HEK293 (cell line): Measurements from ENCODE around the gene OR52K1.

Experiments
- CTCF ChIA-PET: fragments of 350-600 bp; formaldehyde crosslinking; extraction: SDS; loops from one replicate; lab custom pipeline; 2021; ENCODE audit warnings: antibody characterized with exemption; lab: Yijun Ruan, JAX
- POLR2A ChIA-PET: fragments of 300-600 bp; formaldehyde crosslinking; extraction: SDS; loops from one replicate; lab custom pipeline; 2020; ENCODE audit warnings: antibody characterized with exemption, inconsistent platforms; lab: Yijun Ruan, JAX
- H3K27ac ChIP-seq: fragments of 200-500 bp; sonication (Bioruptor generic); 2 replicates; pipeline ENCODE4 v1.5.1; 2014; ENCODE audit warnings: low read depth, low read length, control low read depth, inconsistent platforms; ENCODE audit errors: extremely low read depth
- H3K36me3 ChIP-seq, 2 experiments: fragments of 200-500 bp in 1 of 2; sonication (Bioruptor generic) in 1 of 2; 1 replicate in 1 of 2; 2 replicates in 1 of 2; pipeline ENCODE4 v1.5.1; 2014 to 2017; ENCODE audit warnings: inconsistent platforms in 2 of 2, low read length in 2 of 2; ENCODE audit not compliant: control insufficient read depth in 2 of 2, insufficient read depth in 1 of 2
- H3K4me1 ChIP-seq: fragments of 200-500 bp; sonication (Bioruptor generic); 2 replicates; pipeline ENCODE4 v1.5.1; 2014; ENCODE audit warnings: mild to moderate bottlenecking, low read length, inconsistent platforms; ENCODE audit not compliant: control insufficient read depth, insufficient read depth
- H3K4me3 ChIP-seq: 2 replicates; pipeline ENCODE4 v1.5.1; 2011; ENCODE audit warnings: low read depth, mild to moderate bottlenecking, control low read depth, low read length, moderate library complexity
- H3K9me3 ChIP-seq: fragments of 200-500 bp; sonication (Bioruptor generic); 2 replicates; pipeline ENCODE4 v1.5.1; 2014; ENCODE audit warnings: low read depth, low read length, inconsistent platforms; ENCODE audit not compliant: control insufficient read depth, insufficient read depth
- BCL11B ChIP-seq: fragments of 450-650 bp; formaldehyde crosslinking; IDR thresholded peaks from 2 replicates; pipeline ENCODE4 v1.5.1; 2016; ENCODE audit warnings: low read depth, missing biosample characterization, missing genetic modification characterization
- PATZ1 ChIP-seq: fragments of 450-650 bp; formaldehyde crosslinking; IDR thresholded peaks from 2 replicates; pipeline ENCODE4 v1.5.1; 2016; ENCODE audit warnings: missing biosample characterization, missing genetic modification characterization
- REST ChIP-seq: fragments of 450-650 bp; formaldehyde crosslinking; IDR thresholded peaks from 2 replicates; pipeline ENCODE4 v1.5.1; 2016; ENCODE audit warnings: missing biosample characterization, missing genetic modification characterization
- SP2 ChIP-seq: fragments of 450-650 bp; formaldehyde crosslinking; IDR thresholded peaks from 2 replicates; pipeline ENCODE4 v1.5.1; 2016; ENCODE audit warnings: missing biosample characterization, missing genetic modification characterization
- ZBTB11 ChIP-seq: fragments of 450-650 bp; formaldehyde crosslinking; conservative IDR thresholded peaks from 2 replicates; pipeline ENCODE4 v1.5.1; 2016; ENCODE audit warnings: low read depth, missing biosample characterization, missing genetic modification characterization
- ZBTB21 ChIP-seq: fragments of 450-650 bp; formaldehyde crosslinking; IDR thresholded peaks from 2 replicates; pipeline ENCODE4 v1.5.1; 2017; ENCODE audit warnings: missing biosample characterization, missing genetic modification characterization
- ZFP37 ChIP-seq: fragments of 450-650 bp; formaldehyde crosslinking; IDR thresholded peaks from 2 replicates; pipeline ENCODE4 v1.5.1; 2016; ENCODE audit warnings: missing biosample characterization, missing genetic modification characterization
- ZFP69B ChIP-seq: fragments of 450-650 bp; formaldehyde crosslinking; IDR thresholded peaks from 2 replicates; pipeline ENCODE4 v1.5.1; 2016; ENCODE audit warnings: missing biosample characterization, missing genetic modification characterization
- ZNF18 ChIP-seq: fragments of 450-650 bp; formaldehyde crosslinking; IDR thresholded peaks from 2 replicates; pipeline ENCODE4 v1.5.1; 2016; ENCODE audit warnings: missing biosample characterization, missing genetic modification characterization
- ZNF274 ChIP-seq, 2 experiments: fragments of 200-500 bp in 1 of 2; fragments of 450-650 bp in 1 of 2; sonication (Bioruptor generic) in 1 of 2; formaldehyde crosslinking in 1 of 2; IDR thresholded peaks; 2 replicates each; pipeline versions ENCODE4 v1.5.1 to v1.6.1; 2014 to 2016; ENCODE audit warnings: borderline replicate concordance in 1 of 2, inconsistent platforms in 1 of 2, low read length in 1 of 2, missing biosample characterization in 1 of 2, missing genetic modification characterization in 1 of 2
- ZNF324 ChIP-seq: fragments of 450-650 bp; formaldehyde crosslinking; IDR thresholded peaks from 2 replicates; pipeline ENCODE4 v1.5.1; 2016; ENCODE audit warnings: missing biosample characterization, missing genetic modification characterization
- ZNF423 ChIP-seq: fragments of 450-650 bp; formaldehyde crosslinking; IDR thresholded peaks from 2 replicates; pipeline ENCODE4 v1.5.1; 2016; ENCODE audit warnings: missing biosample characterization, missing genetic modification characterization
- ZNF518A ChIP-seq: fragments of 450-650 bp; formaldehyde crosslinking; conservative IDR thresholded peaks from 2 replicates; pipeline ENCODE4 v1.5.1; 2016; ENCODE audit warnings: low read depth, missing biosample characterization, missing genetic modification characterization
- ZNF623 ChIP-seq: fragments of 450-650 bp; formaldehyde crosslinking; IDR thresholded peaks from 2 replicates; pipeline ENCODE4 v1.5.1; 2016; ENCODE audit warnings: missing biosample characterization, missing genetic modification characterization
- ZNF660 ChIP-seq: fragments of 450-650 bp; IDR thresholded peaks from 2 replicates; pipeline ENCODE4 v1.5.1; 2018; ENCODE audit warnings: missing biosample characterization, mild to moderate bottlenecking, missing genetic modification characterization
- TF ChIP-seq, protein P1 (sequence below): fragments of 450-650 bp; formaldehyde crosslinking; IDR thresholded peaks from 2 replicates; pipeline ENCODE4 v1.5.1; 2016; ENCODE audit warnings: missing biosample characterization, missing genetic modification characterization

Gene OR52K1

DNA sequence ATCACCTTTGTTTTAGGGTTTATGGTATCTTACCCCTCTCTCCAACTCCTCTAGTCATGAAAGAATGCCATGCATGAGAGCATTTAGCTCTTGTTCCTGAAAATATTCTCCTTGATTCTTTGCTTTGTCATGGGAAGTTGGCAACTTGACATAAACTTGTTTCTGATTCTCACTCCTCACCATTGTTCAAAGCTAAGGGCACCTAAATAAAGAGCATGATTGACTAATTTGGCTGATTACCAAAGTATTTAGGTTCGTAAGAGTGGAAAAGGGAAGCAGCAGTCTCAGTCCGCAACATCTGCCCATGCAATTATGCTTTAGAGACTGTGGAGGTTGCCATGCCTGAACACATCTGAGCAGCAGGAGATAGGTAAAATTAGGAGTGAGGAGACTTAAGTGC, 26.4 kb downstream of the OR52K1 start:
- ChIA-PET CTCF (interaction anchor here (0.7 to 1.1 kb wide), 4 partner anchors 15 to 327 kb away, joined by 3 to 4 read pairs (median 4); no protein-coding TSS in a partner anchor), POLR2A (no interaction called here)
- Histone ChIP-seq H3K9me3 (no peaks in the 10 kb centered on the region), H3K4me3 (no peak overlapping the region), H3K27ac (no peak overlapping the region), H3K36me3 (no peaks in the 10 kb centered on the region), H3K4me1 (no peaks in the 10 kb centered on the region)
- TF ChIP-seq ZBTB21 (no peak), ZNF18 (tag by site-specific recombination) (no peak), ZFP37 (tag by site-specific recombination) (no peak), ZNF274 (IDR thresholded peaks at IDR 0.05; ENCODE audit: low read length) (no peak), ZNF274 (tag by site-specific recombination; IDR thresholded peaks at IDR 0.05; ENCODE audit: borderline replicate concordance) (no peak), SP2 (tag by site-specific recombination) (no peak), ZNF423 (tag by site-specific recombination) (no peak), ZNF660 (tag by site-specific recombination) (no peak), ZFP69B (tag by site-specific recombination) (no peak), ZNF324 (tag by site-specific recombination) (no peak), ZBTB11 (tag by site-specific recombination) (no peak), BCL11B (tag by site-specific recombination) (no peak), ZNF518A (tag by site-specific recombination) (no peak), REST (no peak), PATZ1 (tag by site-specific recombination) (no peak), ZNF623 (no peak)
- TF ChIP-seq, protein P1, sequence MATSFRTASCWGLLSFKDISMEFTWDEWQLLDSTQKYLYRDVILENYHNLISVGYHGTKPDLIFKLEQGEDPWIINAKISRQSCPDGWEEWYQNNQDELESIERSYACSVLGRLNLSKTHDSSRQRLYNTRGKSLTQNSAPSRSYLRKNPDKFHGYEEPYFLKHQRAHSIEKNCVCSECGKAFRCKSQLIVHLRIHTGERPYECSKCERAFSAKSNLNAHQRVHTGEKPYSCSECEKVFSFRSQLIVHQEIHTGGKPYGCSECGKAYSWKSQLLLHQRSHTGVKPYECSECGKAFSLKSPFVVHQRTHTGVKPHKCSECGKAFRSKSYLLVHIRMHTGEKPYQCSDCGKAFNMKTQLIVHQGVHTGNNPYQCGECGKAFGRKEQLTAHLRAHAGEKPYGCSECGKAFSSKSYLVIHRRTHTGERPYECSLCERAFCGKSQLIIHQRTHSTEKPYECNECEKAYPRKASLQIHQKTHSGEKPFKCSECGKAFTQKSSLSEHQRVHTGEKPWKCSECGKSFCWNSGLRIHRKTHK (tag by site-specific recombination) = no peak
